ENCODE data around the gene OPHN1. TPM values are rescaled to one million over a fixed set of nuclear protein-coding genes. Genes with fewer than 3 reads are reported as not detected.

The OPHN1 gene
- total RNA-seq, 1 donor from 2014 or later, result 10.9 TPM

DNA sequence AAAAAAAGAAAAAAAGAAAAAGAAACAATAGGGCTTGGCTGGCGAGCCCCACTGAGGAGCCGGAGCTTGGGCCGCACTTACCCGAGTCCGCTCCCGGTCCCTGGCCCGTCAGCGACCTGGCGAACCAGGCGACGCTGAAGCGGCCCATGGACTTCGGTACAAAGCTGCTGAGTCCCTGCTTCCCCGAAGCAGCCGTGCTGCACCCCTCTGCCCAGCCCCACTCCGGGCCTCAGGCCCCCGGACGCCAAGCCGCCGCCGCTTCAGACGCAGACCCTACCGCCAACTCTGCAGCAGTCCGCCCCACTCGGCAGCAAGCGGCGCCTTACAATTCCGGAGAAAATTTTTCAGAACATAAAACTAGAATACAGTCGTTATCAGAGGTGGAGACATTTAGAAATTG is 300.5 kb downstream of the OPHN1 start:
- no peaks in the 10 kb centered on the region for H3K27me3 Mint-ChIP-seq (ENCODE audit: unreplicated experiment)
- TF ChIP-seq, protein P1, sequence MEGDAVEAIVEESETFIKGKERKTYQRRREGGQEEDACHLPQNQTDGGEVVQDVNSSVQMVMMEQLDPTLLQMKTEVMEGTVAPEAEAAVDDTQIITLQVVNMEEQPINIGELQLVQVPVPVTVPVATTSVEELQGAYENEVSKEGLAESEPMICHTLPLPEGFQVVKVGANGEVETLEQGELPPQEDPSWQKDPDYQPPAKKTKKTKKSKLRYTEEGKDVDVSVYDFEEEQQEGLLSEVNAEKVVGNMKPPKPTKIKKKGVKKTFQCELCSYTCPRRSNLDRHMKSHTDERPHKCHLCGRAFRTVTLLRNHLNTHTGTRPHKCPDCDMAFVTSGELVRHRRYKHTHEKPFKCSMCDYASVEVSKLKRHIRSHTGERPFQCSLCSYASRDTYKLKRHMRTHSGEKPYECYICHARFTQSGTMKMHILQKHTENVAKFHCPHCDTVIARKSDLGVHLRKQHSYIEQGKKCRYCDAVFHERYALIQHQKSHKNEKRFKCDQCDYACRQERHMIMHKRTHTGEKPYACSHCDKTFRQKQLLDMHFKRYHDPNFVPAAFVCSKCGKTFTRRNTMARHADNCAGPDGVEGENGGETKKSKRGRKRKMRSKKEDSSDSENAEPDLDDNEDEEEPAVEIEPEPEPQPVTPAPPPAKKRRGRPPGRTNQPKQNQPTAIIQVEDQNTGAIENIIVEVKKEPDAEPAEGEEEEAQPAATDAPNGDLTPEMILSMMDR (IDR thresholded peaks at IDR 0.05), result no peak
- no peaks in the 10 kb centered on the region for H3K36me3 Mint-ChIP-seq (ENCODE audit: unreplicated experiment)
- peaks cover 12% of the 10 kb centered on the region for H3K9me3 Mint-ChIP-seq (ENCODE audit: unreplicated experiment)
- DNase-seq (ENCODE audit: extremely low spot score, unreplicated experiment), result no peak
- H3K4me1 Mint-ChIP-seq (ENCODE audit: unreplicated experiment), result no peaks in the 10 kb centered on the region
- no peak overlapping the region for H3K27ac Mint-ChIP-seq (ENCODE audit: unreplicated experiment)
- no peak overlapping the region for H3K4me3 Mint-ChIP-seq (ENCODE audit: unreplicated experiment)

DNA sequence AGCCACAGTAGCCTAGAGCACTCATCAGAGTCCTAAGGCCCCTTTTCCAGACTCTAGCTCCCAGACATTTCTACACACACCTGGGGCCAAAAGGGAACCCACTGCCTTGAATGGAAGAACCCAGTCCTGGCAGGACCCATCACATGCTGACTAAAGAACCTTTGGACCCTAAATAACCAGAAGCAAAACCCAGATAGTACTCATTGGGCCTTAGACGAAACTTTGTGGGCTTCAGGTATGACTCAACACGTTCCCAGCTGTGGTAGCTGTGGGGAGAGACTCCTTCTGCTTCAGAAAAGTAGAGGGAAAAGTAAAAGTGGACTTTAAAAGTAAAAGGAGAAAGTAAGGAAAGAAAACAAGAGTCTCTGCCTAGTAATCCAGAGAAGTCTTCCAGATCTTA is 311.5 kb downstream of the OPHN1 start:
- Mint-ChIP-seq H3K4me1 (ENCODE audit: unreplicated experiment) (no peaks in the 10 kb centered on the region), H3K27ac (ENCODE audit: unreplicated experiment) (no peak overlapping the region), H3K36me3 (ENCODE audit: unreplicated experiment) (peaks cover 2% of the 10 kb centered on the region), H3K9me3 (ENCODE audit: unreplicated experiment) (peaks cover 3% of the 10 kb centered on the region), H3K27me3 (ENCODE audit: unreplicated experiment) (no peaks in the 10 kb centered on the region), H3K4me3 (ENCODE audit: unreplicated experiment) (no peak overlapping the region)
- no peak for DNase-seq (ENCODE audit: extremely low spot score, unreplicated experiment)
- TF ChIP-seq, protein P1 (IDR thresholded peaks at IDR 0.05), result no peak

DNA sequence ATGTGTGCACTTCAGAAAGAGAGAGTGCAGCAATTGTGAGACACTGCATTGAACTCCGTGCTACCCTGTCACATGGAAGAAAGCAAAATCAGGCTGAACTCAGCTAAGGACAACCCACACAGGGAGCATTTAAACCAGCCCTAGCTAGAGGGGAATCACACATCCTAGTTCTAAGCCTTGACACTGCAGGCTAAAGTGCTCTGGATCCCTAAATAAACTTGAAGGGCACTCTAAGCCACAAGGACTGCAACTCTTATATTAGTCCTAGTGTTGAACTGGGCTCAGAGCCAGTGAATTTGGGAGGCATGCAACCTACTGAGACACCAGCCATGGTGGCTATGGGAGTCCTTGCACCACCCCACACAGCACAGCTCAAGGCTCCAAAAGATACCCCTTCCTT is 311.9 kb downstream of the OPHN1 start:
- no peaks in the 10 kb centered on the region for H3K4me1 Mint-ChIP-seq (ENCODE audit: unreplicated experiment)
- TF ChIP-seq, protein P1 (IDR thresholded peaks at IDR 0.05), result no peak
- H3K36me3 Mint-ChIP-seq (ENCODE audit: unreplicated experiment), result no peaks in the 10 kb centered on the region
- no peaks in the 10 kb centered on the region for H3K27me3 Mint-ChIP-seq (ENCODE audit: unreplicated experiment)
- H3K9me3 Mint-ChIP-seq (ENCODE audit: unreplicated experiment), result peaks cover 3% of the 10 kb centered on the region
- DNase-seq (ENCODE audit: extremely low spot score, unreplicated experiment), result no peak
- no peak overlapping the region for H3K4me3 Mint-ChIP-seq (ENCODE audit: unreplicated experiment)
- H3K27ac Mint-ChIP-seq (ENCODE audit: unreplicated experiment), result no peak overlapping the region

DNA sequence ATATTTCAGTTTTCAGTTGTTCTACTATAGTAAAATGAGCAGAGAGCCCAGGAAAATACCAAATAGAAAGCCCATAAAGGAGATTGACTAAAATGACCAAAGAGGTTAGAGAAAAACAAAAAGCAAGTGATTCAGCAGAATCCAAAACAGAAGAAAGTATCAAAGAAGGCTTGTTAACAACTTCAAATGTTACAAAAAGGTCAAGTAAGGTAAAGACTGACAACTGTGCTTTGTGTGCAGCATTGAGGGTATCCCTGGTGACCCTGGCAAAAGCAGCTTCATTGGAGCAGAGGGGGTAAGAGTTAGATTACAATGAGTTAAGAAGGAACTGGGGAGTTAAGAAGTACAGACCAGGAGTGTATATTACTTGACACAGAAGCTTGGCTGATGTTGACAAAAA is 317.9 kb downstream of the OPHN1 start:
- Mint-ChIP-seq H3K27ac (ENCODE audit: unreplicated experiment) (no peak overlapping the region), H3K4me3 (ENCODE audit: unreplicated experiment) (no peak overlapping the region), H3K9me3 (ENCODE audit: unreplicated experiment) (no peaks in the 10 kb centered on the region), H3K27me3 (ENCODE audit: unreplicated experiment) (no peaks in the 10 kb centered on the region), H3K4me1 (ENCODE audit: unreplicated experiment) (no peaks in the 10 kb centered on the region), H3K36me3 (ENCODE audit: unreplicated experiment) (peaks cover 1% of the 10 kb centered on the region)
- TF ChIP-seq, protein P1 (IDR thresholded peaks at IDR 0.05), result no peak
- no peak for DNase-seq (ENCODE audit: extremely low spot score, unreplicated experiment)

DNA sequence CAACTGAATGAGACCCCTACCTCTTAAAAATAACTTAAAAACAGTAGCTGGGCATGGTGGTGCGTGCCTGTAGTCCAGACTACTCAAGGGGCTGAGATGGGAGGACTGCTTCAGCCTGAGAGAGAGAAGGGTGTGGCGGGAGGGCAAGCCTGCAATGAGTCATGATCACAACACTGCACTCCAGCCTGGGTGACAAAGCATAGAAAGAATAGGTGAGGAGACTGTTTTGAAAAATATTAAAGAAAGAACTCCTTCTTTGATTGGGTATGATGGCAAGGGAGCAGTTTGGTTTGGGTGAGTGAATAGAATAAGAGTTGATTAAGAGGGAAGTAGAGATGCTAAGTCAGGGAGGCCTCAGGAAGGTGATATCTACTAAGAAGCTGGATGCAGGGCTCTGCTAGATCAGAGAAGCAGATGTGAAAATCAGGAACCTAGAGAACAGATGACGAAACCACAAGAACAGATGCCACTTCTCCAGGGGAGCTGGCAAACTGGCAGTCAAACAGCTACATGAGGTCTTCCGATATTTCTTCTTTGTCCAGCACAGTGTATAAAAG is 318.6 kb downstream of the OPHN1 start:
- Mint-ChIP-seq H3K9me3 (ENCODE audit: unreplicated experiment) (peaks cover 3% of the 10 kb centered on the region), H3K27me3 (ENCODE audit: unreplicated experiment) (no peaks in the 10 kb centered on the region), H3K4me1 (ENCODE audit: unreplicated experiment) (no peaks in the 10 kb centered on the region), H3K36me3 (ENCODE audit: unreplicated experiment) (peaks cover 1% of the 10 kb centered on the region), H3K4me3 (ENCODE audit: unreplicated experiment) (no peak overlapping the region), H3K27ac (ENCODE audit: unreplicated experiment) (no peak overlapping the region)
- no peak for DNase-seq (ENCODE audit: extremely low spot score, unreplicated experiment)
- TF ChIP-seq, protein P1 (IDR thresholded peaks at IDR 0.05), result no peak

All from osteocyte (in vitro differentiated cells).